Central memory CD8-positive, alpha-beta T cell (primary cell): Measurements from ENCODE around the gene TNC.

Source experiments
- ATAC-seq: fragments of 150-1000 bp; cut with Tn5 transposase; replicated peaks from 2 replicates; pipeline ENCODE4 v1.10.0; 2022; ENCODE audit warnings: mild to moderate bottlenecking, moderate FRiP score, moderate number of reproducible peaks; ENCODE audit not compliant: poor library complexity, severe bottlenecking; ENCODE audit errors: extremely low read depth
- DNase-seq, 2 donors: peaks; one replicate each; pipeline ENCODE4 v3.0.0; 2021; ENCODE audit warnings: low spot score in 2 of 2
- H3K27ac Mint-ChIP-seq: one replicate; pipeline ENCODE4 v1.8.0; 2022; ENCODE audit warnings: low read depth, mild to moderate bottlenecking, moderate library complexity, mixed read lengths
- H3K27me3 Mint-ChIP-seq: one replicate; pipeline ENCODE4 v1.8.0; 2022; ENCODE audit warnings: mixed read lengths
- H3K36me3 Mint-ChIP-seq: one replicate; pipeline ENCODE4 v1.8.0; 2022; ENCODE audit warnings: mild to moderate bottlenecking, moderate library complexity, mixed read lengths; ENCODE audit not compliant: insufficient read depth
- H3K4me1 Mint-ChIP-seq: one replicate; pipeline ENCODE4 v1.8.0; 2022; ENCODE audit warnings: mixed read lengths
- H3K4me3 Mint-ChIP-seq: one replicate; pipeline ENCODE4 v1.8.0; 2022; ENCODE audit warnings: mild to moderate bottlenecking, moderate library complexity, mixed read lengths
- H3K9me3 Mint-ChIP-seq: one replicate; pipeline ENCODE4 v1.8.0; 2022; ENCODE audit warnings: mixed read lengths

Gene TNC

DNA sequence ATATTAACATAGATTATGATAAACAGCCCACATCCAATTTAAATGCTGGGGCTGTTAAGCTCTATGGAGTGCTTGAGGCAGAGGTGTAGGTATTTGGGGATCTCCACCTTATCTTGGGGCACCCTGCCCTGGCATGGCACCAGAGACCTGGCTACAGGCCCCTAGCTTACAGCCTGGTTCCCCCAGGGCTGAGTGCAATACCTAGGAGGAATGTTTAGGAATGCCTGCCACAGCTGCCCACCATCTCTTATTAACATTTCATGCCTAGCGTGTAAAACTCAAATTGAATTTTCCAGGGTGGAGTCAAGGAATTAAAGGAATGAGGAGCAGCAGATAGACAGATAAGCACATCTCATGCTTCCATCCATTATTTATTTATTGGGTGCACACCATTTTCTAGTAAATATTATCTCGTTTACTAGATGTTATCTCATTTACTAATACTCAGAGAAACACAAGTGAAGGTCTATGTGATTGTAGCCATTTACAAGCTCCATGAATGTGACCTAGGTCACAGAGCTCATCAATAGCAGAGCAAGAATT, 131.9 kb downstream of the TNC start:
- H3K4me1 Mint-ChIP-seq = peaks cover 13% of the 10 kb centered on the region
- H3K9me3 Mint-ChIP-seq = no peaks in the 10 kb centered on the region
- no peak overlapping the region for H3K4me3 Mint-ChIP-seq
- H3K27ac Mint-ChIP-seq = no peak overlapping the region
- H3K36me3 Mint-ChIP-seq = no peaks in the 10 kb centered on the region
- ATAC-seq = no peak
- H3K27me3 Mint-ChIP-seq = no peaks in the 10 kb centered on the region
- no peak for DNase-seq

DNA sequence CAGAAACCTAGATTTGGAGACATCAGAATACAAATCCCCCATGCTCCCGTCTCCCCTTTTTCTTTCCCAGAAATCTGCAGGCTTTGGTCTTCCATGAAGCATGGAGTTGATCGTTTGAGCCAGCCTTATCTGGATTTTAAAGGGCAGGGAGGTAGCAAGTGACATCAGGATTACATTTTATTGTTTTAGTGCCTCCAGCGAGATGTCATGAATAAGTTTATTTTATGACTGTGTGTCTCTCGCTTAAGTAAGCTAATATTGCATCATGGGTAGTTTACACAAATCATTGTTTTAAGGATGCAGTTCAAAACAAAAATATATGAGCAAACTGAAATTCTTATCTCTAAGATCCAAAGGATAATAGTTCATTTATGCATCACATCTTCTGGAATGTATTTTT, 136.9 kb downstream of the TNC start:
- no peak for DNase-seq
- Mint-ChIP-seq H3K27ac (no peak overlapping the region), H3K27me3 (no peaks in the 10 kb centered on the region), H3K9me3 (no peaks in the 10 kb centered on the region), H3K4me1 (no peaks in the 10 kb centered on the region), H3K4me3 (no peak overlapping the region), H3K36me3 (no peaks in the 10 kb centered on the region)
- no peak for ATAC-seq

DNA sequence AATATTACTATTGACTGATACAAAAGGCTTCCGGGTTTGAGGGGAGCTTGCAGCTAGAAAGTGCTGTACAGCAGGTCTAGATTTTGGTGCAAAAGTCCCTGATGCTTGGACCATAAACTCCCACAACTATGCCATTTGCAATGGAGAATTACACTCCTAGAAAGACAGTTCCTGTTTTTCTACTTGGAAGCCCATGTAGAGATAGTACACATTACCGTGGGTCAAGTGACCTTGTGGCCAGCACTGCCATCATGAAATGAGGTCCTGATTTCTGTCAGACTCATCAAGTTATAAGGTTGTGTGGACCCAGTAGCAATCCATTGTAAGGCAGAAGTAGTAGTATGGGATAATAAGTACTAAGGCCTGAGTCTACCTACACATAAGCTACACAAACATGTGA, 144.7 kb downstream of the TNC start:
- no peaks in the 10 kb centered on the region for H3K27me3 Mint-ChIP-seq
- no peaks in the 10 kb centered on the region for H3K36me3 Mint-ChIP-seq
- no peaks in the 10 kb centered on the region for H3K9me3 Mint-ChIP-seq

DNA sequence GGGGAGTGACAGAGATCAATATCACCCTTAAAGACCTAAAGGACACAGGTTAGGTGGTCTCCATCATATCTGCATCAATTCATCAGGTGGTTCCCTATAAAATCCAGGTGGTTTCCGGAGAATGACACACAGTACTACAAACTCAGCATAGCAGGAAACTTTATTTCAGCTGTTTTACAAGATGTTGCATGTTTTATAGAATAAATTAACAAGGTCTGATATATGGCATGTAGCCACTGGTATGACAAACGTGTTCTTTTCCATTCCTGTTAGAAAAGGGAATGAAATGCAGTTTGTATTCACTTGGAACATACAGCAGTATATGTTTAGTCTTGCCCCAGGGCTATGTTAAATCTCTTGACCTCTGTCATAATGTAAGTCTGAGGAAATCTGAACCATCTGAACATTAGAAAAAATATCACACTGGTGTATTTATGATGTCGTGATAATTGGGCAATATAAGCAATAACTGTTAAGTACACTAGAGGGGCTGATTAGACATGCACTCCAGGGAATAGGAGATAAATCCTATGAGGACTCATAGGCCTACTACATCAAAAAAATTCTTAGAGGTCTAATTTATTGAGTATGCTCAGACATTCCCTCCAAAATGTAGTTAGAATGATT, 145.3 kb downstream of the TNC start:
- no peaks in the 10 kb centered on the region for H3K4me1 Mint-ChIP-seq
- no peak overlapping the region for H3K27ac Mint-ChIP-seq
- H3K27me3 Mint-ChIP-seq = no peaks in the 10 kb centered on the region
- H3K4me3 Mint-ChIP-seq = no peak overlapping the region
- H3K9me3 Mint-ChIP-seq = no peaks in the 10 kb centered on the region
- ATAC-seq (no peak), DNase-seq (no peak)
- H3K36me3 Mint-ChIP-seq = no peaks in the 10 kb centered on the region

More for the DNA sequence above, 144.7 kb downstream of the TNC start:
- ATAC-seq (no peak), DNase-seq (no peak)
- Mint-ChIP-seq H3K4me3 (no peak overlapping the region), H3K4me1 (no peaks in the 10 kb centered on the region), H3K27ac (no peak overlapping the region)
